GM12878 (cell line): Measurements from ENCODE around the gene ADK. TPM values are rescaled to one million over a fixed set of nuclear protein-coding genes. Genes with fewer than 3 reads are reported as not detected.

Experiments
- ATAC-seq: fragments of 200-7000 bp; cut with Tn5 transposase; 3 replicates; pipeline ENCODE4 v1.9.1; 2020; ENCODE audit warnings: mild to moderate bottlenecking, moderate library complexity
- BruUV-seq: library from RNA; stranded (reverse); fragments of 400-500 nt; replicated peaks from 2 replicates; lab custom pipeline; 2021; lab: Mats Ljungman, UMichigan
- CTCF ChIA-PET: fragments of 300-600 bp; sonication (Branson Sonifier 250); formaldehyde crosslinking; extraction: SDS; loops from one replicate; lab custom pipeline; 2021; ENCODE audit warnings: inconsistent platforms; lab: Yijun Ruan, JAX
- POLR2A ChIA-PET: fragments of 350-600 bp; formaldehyde crosslinking; extraction: SDS; loops from one replicate; lab custom pipeline; 2021; ENCODE audit warnings: inconsistent platforms; lab: Charles Lee
- RAD21 ChIA-PET: fragments of 300-600 bp; sonication (Branson Sonifier 250); formaldehyde crosslinking; loops from one replicate; lab custom pipeline; 2023; ENCODE audit warnings: antibody characterized with exemption; ENCODE audit not compliant: unreplicated experiment; lab: Charles Lee
- SMC1A ChIA-PET: fragments of 300-600 bp; sonication (Branson Sonifier 250); formaldehyde crosslinking; loops from one replicate; lab custom pipeline; 2023; ENCODE audit not compliant: unreplicated experiment, uncharacterized antibody; lab: Charles Lee
- DNase-seq: peaks from one replicate; pipeline ENCODE4 v3.0.0-alpha.2; 2011; ENCODE audit warnings: low read depth, low spot score
- FAIRE-seq: peaks from 3 replicates; lab custom pipeline; 2011; peaks lifted over from hg19 to GRCh38; lab: Jason Lieb, UNC
- H2AFZ ChIP-seq: 2 replicates; pipeline ENCODE4 v1.6.0; 2011; ENCODE audit warnings: low read depth, low read length, control low read depth; ENCODE audit not compliant: control insufficient read depth
- H3K27ac ChIP-seq: 2 replicates; pipeline ENCODE4 v1.5.1; 2011; ENCODE audit warnings: control low read depth; ENCODE audit not compliant: control insufficient read depth, insufficient read depth
- H3K27me3 ChIP-seq, 2 experiments: replicated peaks in 1 of 2; 2 replicates each; pipeline versions ENCODE4 v1.6.0 to v1.6.1; 2011; ENCODE audit warnings: low read length in 1 of 2; ENCODE audit not compliant: control insufficient read depth in 2 of 2, insufficient read depth in 2 of 2
- H3K36me3 ChIP-seq, 2 experiments: 2 replicates each; pipeline ENCODE4 v1.5.1; 2011; ENCODE audit warnings: low read length in 1 of 2; ENCODE audit not compliant: control insufficient read depth in 2 of 2, insufficient read depth in 2 of 2
- H3K4me1 ChIP-seq: 2 replicates; pipeline ENCODE4 v1.6.1; 2011; ENCODE audit warnings: mild to moderate bottlenecking, low read length, moderate library complexity, mixed read lengths; ENCODE audit not compliant: control insufficient read depth, insufficient read depth
- H3K4me2 ChIP-seq: 2 replicates; pipeline ENCODE4 v1.6.0; 2011; ENCODE audit warnings: control low read depth; ENCODE audit not compliant: control insufficient read depth, insufficient read depth
- H3K4me3 ChIP-seq: fragments of 200-600 bp; sonication (generic); 2 replicates; pipeline ENCODE4 v1.5.1; 2016
- H3K79me2 ChIP-seq: 2 replicates; pipeline ENCODE4 v1.6.0; 2011; ENCODE audit warnings: low read length; ENCODE audit not compliant: control insufficient read depth, insufficient read depth
- H3K9ac ChIP-seq: 2 replicates; pipeline ENCODE4 v1.8.0; 2011; ENCODE audit warnings: low read length, control low read depth, mixed read lengths; ENCODE audit not compliant: control insufficient read depth, insufficient read depth
- H3K9me3 ChIP-seq: replicated peaks from 3 replicates; pipeline ENCODE4 v1.5.1; 2011; ENCODE audit warnings: mild to moderate bottlenecking, low read length; ENCODE audit not compliant: control insufficient read depth, insufficient read depth
- H4K20me1 ChIP-seq: 2 replicates; pipeline ENCODE4 v1.6.0; 2011; ENCODE audit not compliant: control insufficient read depth, insufficient read depth
- BRCA1 ChIP-seq: IDR thresholded peaks from 2 replicates; pipeline ENCODE4 v1.6.1; 2011; ENCODE audit warnings: low read depth, low read length, improper control_type of control experiment
- E2F8 ChIP-seq: fragments of 450-650 bp; IDR thresholded peaks from 2 replicates; pipeline ENCODE4 v1.6.1; 2018; ENCODE audit warnings: mild to moderate bottlenecking, low read depth, moderate library complexity; ENCODE audit not compliant: partially characterized antibody
- EZH2 ChIP-seq: IDR thresholded peaks from 2 replicates; pipeline ENCODE4 v1.6.1; 2012; ENCODE audit warnings: low read depth, mild to moderate bottlenecking, control low read depth, inconsistent platforms, low read length, borderline replicate concordance; ENCODE audit not compliant: control insufficient read depth
- HCFC1 ChIP-seq: fragments of 150-350 bp; IDR thresholded peaks from 2 replicates; pipeline ENCODE4 v1.6.1; 2014; ENCODE audit warnings: low read length
- KDM1A ChIP-seq: fragments of 200-600 bp; sonication (generic); IDR thresholded peaks from 2 replicates; pipeline ENCODE4 v1.6.1; 2016; ENCODE audit warnings: borderline replicate concordance
- MEF2A ChIP-seq: IDR thresholded peaks from 2 replicates; pipeline ENCODE4 v1.6.1; 2011; ENCODE audit warnings: low read depth, mild to moderate bottlenecking, low read length, moderate library complexity; ENCODE audit not compliant: insufficient read depth
- NFIC ChIP-seq: IDR thresholded peaks from 2 replicates; pipeline ENCODE4 v1.6.1; 2012; ENCODE audit warnings: low read depth, mild to moderate bottlenecking, inconsistent platforms, low read length, moderate library complexity
- SKIL ChIP-seq: fragments of 450-650 bp; IDR thresholded peaks from 2 replicates; pipeline ENCODE4 v1.6.1; 2017; ENCODE audit warnings: mild to moderate bottlenecking, low read depth, inconsistent platforms; ENCODE audit not compliant: poor library complexity, severe bottlenecking
- SP1 ChIP-seq: IDR thresholded peaks from one replicate; pipeline ENCODE4 v1.6.1; 2011; ENCODE audit warnings: low read depth, low read length
- STAT3 ChIP-seq: IDR thresholded peaks from 2 replicates; pipeline ENCODE4 v1.6.1; 2011; ENCODE audit warnings: low read depth, low read length, improper control_type of control experiment
- YBX1 ChIP-seq: fragments of 450-650 bp; IDR thresholded peaks from 2 replicates; pipeline ENCODE4 v1.6.1; 2016; ENCODE audit warnings: antibody characterized with exemption
- YY1 ChIP-seq: IDR thresholded peaks from 2 replicates; pipeline ENCODE4 v1.6.1; 2011; ENCODE audit warnings: low read depth, mild to moderate bottlenecking, low read length
- ZNF622 ChIP-seq: fragments of 450-650 bp; IDR thresholded peaks from 2 replicates; pipeline ENCODE4 v1.6.1; 2017; ENCODE audit warnings: mild to moderate bottlenecking, inconsistent platforms
- WGBS: methylation state at CpG from one replicate; pipeline ENCODE4 v1.1.6; 2016; ENCODE audit warnings: low lambda C conversion rate; ENCODE audit not compliant: insufficient replicate concordance, insufficient coverage; ENCODE audit errors: missing lambda C conversion rate; 5-methylcytosine and 5-hydroxymethylcytosine counted together
- in situ Hi-C: fragments of 300-500 bp; cut with MboI; formaldehyde crosslinking; loops from 9 replicates; pipeline ENCODE4 v1.14.3; 2018; ENCODE audit warnings: mixed read lengths
- intact Hi-C: fragments of 100-400 bp; cut with micrococcal nuclease; formaldehyde crosslinking; loops from one replicate; pipeline ENCODE4 v1.14.2; 2022; ENCODE audit not compliant: unreplicated experiment
- polyA plus RNA-seq, 11 experiments: library from polyadenylated mRNA; depleted of rRNA in 4 of 11; unstranded in 6 of 11; stranded (reverse) in 5 of 11; fragments of >200 nt; fragmentation: Nextera tagmentation in 4 of 11; fragmentation: Illumina TruSeq in 1 of 11; extraction: Ambion mirVana in 4 of 11; extraction: Trizol in 1 of 11; gene quantifications; 1 replicate in 1 of 11; 2 replicates in 10 of 11; pipeline versions ENCODE4 v1.2.1 to v1.2.3, GENCODE V29; 2011 to 2016; ENCODE audit warnings: inconsistent platforms in 2 of 11, missing spikeins in 2 of 11, low read depth in 1 of 11
- total RNA-seq, 4 experiments: library from RNA; depleted of rRNA in 3 of 4; stranded (reverse); fragments of >200 nt in 3 of 4; fragmentation: Illumina TruSeq in 1 of 4; extraction: Trizol in 1 of 4; gene quantifications; 2 replicates each; pipeline versions ENCODE4 v1.2.1 to v1.2.3, GENCODE V29; 2013 to 2021

Gene ADK
- total and polyA plus RNA-seq, 10 of the 15 experiments (the other 5 are each of a cell fraction or from before 2014, with no cell fraction given), result 42.0 to 151 (median 81.6) TPM

GRCh38 chr10:74208997-74209396 is 58.0 kb downstream of the ADK start:
- ChIA-PET RAD21 (no interaction called here), CTCF (no interaction called here), POLR2A (no interaction called here), SMC1A (no interaction called here)
- DNase-seq (no peak), ATAC-seq (no peak), FAIRE-seq (no peak)
- H3K27me3 ChIP-seq, result no peaks in the 10 kb centered on the region
- no peaks in the 10 kb centered on the region for H3K4me1 ChIP-seq
- in situ Hi-C loops (no loop called here), intact Hi-C loops (no loop called here)
- peaks cover 3 to 10% of the 10 kb centered on the region in 2 experiments; a peak in 3 of 4 replicates for H3K36me3 ChIP-seq
- no peak overlapping the region for H3K4me2 ChIP-seq
- H3K9me3 ChIP-seq, result no peaks in the 10 kb centered on the region
- no peak overlapping the region; the same call in 1 of the 2 replicates for H3K27ac ChIP-seq
- no peak overlapping the region for H3K4me3 ChIP-seq
- peaks cover 9% of the 10 kb centered on the region for H3K79me2 ChIP-seq
- WGBS, result 98% methylated on average over 3 of the region's 3 CpGs
- no peak overlapping the region for H3K9ac ChIP-seq
- H2AFZ ChIP-seq, result no peak overlapping the region
- no TSS peak for BruUV-seq
- TF ChIP-seq STAT3 (no peak), EZH2 (no peak), SP1 (no peak), YY1 (no peak)
- H4K20me1 ChIP-seq, result no peaks in the 10 kb centered on the region

- H3K4me3 ChIP-seq, result no peak overlapping the region
- SMC1A ChIA-PET, result interaction anchor here (0.7 to 5.4 kb wide), 33 partner anchors 10 to 948 kb away, joined by 3 to 39 read pairs (median 6); partner anchors contain the start of genes ADK and AP3M1
- DNase-seq (no peak), FAIRE-seq (no peak), ATAC-seq (no peak)
- POLR2A ChIA-PET, result interaction anchor here (0.6 to 3.1 kb wide), 4 partner anchors 14 to 64 kb away, joined by 3 to 11 read pairs (median 4); partner anchors contain the start of genes ADK and AP3M1
- H3K4me1 ChIP-seq, result no peaks in the 10 kb centered on the region
- H4K20me1 ChIP-seq, result no peaks in the 10 kb centered on the region
- H3K9me3 ChIP-seq, result no peaks in the 10 kb centered on the region
- in situ Hi-C loops (no loop called here), intact Hi-C loops (no loop called here)
- no peak overlapping the region for H2AFZ ChIP-seq
- RAD21 ChIA-PET, result interaction anchor here (0.8 to 2.4 kb wide), 15 partner anchors 10 to 334 kb away, joined by 3 to 17 read pairs (median 4); partner anchors contain the start of genes ADK and AP3M1
- no peak overlapping the region for H3K9ac ChIP-seq
- BruUV-seq, result no TSS peak
- H3K27ac ChIP-seq, result no peak overlapping the region
- no peaks in the 10 kb centered on the region; a peak in 2 of 4 replicates for H3K36me3 ChIP-seq
- peaks cover 14% of the 10 kb centered on the region for H3K79me2 ChIP-seq
- no peaks in the 10 kb centered on the region for H3K27me3 ChIP-seq
- WGBS, result 96% methylated on average over 2 of the region's 2 CpGs
- H3K4me2 ChIP-seq, result no peak overlapping the region
- CTCF ChIA-PET, result interaction anchor here (0.5 to 3.3 kb wide), 37 partner anchors 10 to 488 kb away, joined by 3 to 30 read pairs (median 6); partner anchors contain the start of genes ADK and AP3M1
- TF ChIP-seq BRCA1 (no peak), E2F8 (no peak), MEF2A (no peak), NFIC (no peak), HCFC1 (no peak), ZNF622 (no peak), KDM1A (no peak), YBX1 (no peak), SKIL (no peak)
Observed at GRCh38 chr10:74213019-74213418, 62.0 kb downstream of the ADK start.
